Astrocyte (in vitro differentiated cells and primary cell): ENCODE results near the gene PNO1. TPM values are rescaled to one million over a fixed set of nuclear protein-coding genes. Genes with fewer than 3 reads are reported as not detected.

Source experiments
- DNase-seq: peaks from one replicate; pipeline ENCODE4 v3.0.0-alpha.2; 2010; ENCODE audit warnings: low read depth
- FAIRE-seq: peaks from 2 replicates; lab custom pipeline; 2011; peaks lifted over from hg19 to GRCh38; lab: Jason Lieb, UNC
- H2AFZ ChIP-seq: 2 replicates; pipeline ENCODE4 v1.6.0; 2012; ENCODE audit warnings: low read depth, low read length, inconsistent platforms
- H3K27ac ChIP-seq: 2 replicates; pipeline ENCODE4 v1.5.1; 2011; ENCODE audit warnings: low read depth, low read length, inconsistent platforms
- H3K27me3 ChIP-seq: 2 replicates; pipeline ENCODE4 v1.6.0; 2011; ENCODE audit warnings: low read length, inconsistent platforms; ENCODE audit not compliant: insufficient read depth
- H3K36me3 ChIP-seq: 2 replicates; pipeline ENCODE4 v1.5.1; 2011; ENCODE audit warnings: low read length, inconsistent platforms; ENCODE audit not compliant: insufficient read depth
- H3K4me1 ChIP-seq: 2 replicates; pipeline ENCODE4 v1.5.1; 2011; ENCODE audit warnings: low read length, inconsistent platforms; ENCODE audit not compliant: insufficient read depth
- H3K4me2 ChIP-seq: 2 replicates; pipeline ENCODE4 v1.6.0; 2012; ENCODE audit warnings: low read length, inconsistent platforms
- H3K4me3 ChIP-seq: 2 replicates; pipeline ENCODE4 v1.5.1; 2011; ENCODE audit warnings: low read depth, mild to moderate bottlenecking, low read length, inconsistent platforms; ENCODE audit not compliant: insufficient read depth
- H3K79me2 ChIP-seq: 2 replicates; pipeline ENCODE4 v1.6.0; 2012; ENCODE audit warnings: mild to moderate bottlenecking, low read length, inconsistent platforms; ENCODE audit not compliant: insufficient read depth
- H3K9ac ChIP-seq: 2 replicates; pipeline ENCODE4 v1.6.0; 2012; ENCODE audit warnings: mild to moderate bottlenecking, low read length, inconsistent platforms
- H3K9me3 ChIP-seq: 2 replicates; pipeline ENCODE4 v1.5.1; 2012; ENCODE audit warnings: low read depth, mild to moderate bottlenecking, low read length, inconsistent platforms; ENCODE audit not compliant: insufficient read depth
- H4K20me1 ChIP-seq: 2 replicates; pipeline ENCODE4 v1.6.0; 2012; ENCODE audit warnings: low read length, inconsistent platforms; ENCODE audit not compliant: insufficient read depth
- H3K27ac Mint-ChIP-seq: one replicate; pipeline ENCODE4 v1.8.0; 2021; ENCODE audit warnings: mild to moderate bottlenecking, mixed read lengths; ENCODE audit not compliant: unreplicated experiment
- H3K27me3 Mint-ChIP-seq: one replicate; pipeline ENCODE4 v1.8.0; 2021; ENCODE audit warnings: low read depth, mixed read lengths; ENCODE audit not compliant: unreplicated experiment
- H3K36me3 Mint-ChIP-seq: one replicate; pipeline ENCODE4 v1.8.0; 2021; ENCODE audit warnings: low read depth, mixed read lengths; ENCODE audit not compliant: unreplicated experiment
- H3K4me1 Mint-ChIP-seq: one replicate; pipeline ENCODE4 v1.8.0; 2021; ENCODE audit warnings: low read depth, mixed read lengths; ENCODE audit not compliant: unreplicated experiment
- H3K4me3 Mint-ChIP-seq: one replicate; pipeline ENCODE4 v1.8.0; 2021; ENCODE audit warnings: mild to moderate bottlenecking, moderate library complexity, mixed read lengths; ENCODE audit not compliant: unreplicated experiment
- H3K9me3 Mint-ChIP-seq: one replicate; pipeline ENCODE4 v1.8.0; 2021; ENCODE audit warnings: mild to moderate bottlenecking, mixed read lengths; ENCODE audit not compliant: unreplicated experiment
- EZH2 ChIP-seq: IDR thresholded peaks from 2 replicates; pipeline ENCODE4 v1.6.1; 2012; ENCODE audit warnings: mild to moderate bottlenecking, low read length, inconsistent platforms; ENCODE audit not compliant: insufficient read depth
- total RNA-seq: library from RNA; stranded (reverse); gene quantifications from 2 replicates; pipeline ENCODE4 v1.2.1, GENCODE V29; 2021
- TF ChIP-seq, protein P1 (sequence below): IDR thresholded peaks from 2 replicates; pipeline ENCODE4 v1.5.1; 2011; ENCODE audit warnings: low read depth, mild to moderate bottlenecking, inconsistent platforms, low read length, moderate library complexity; ENCODE audit not compliant: insufficient read depth

The PNO1 gene
- total RNA-seq, 1 donor from 2014 or later: 26.8 TPM

DNA sequence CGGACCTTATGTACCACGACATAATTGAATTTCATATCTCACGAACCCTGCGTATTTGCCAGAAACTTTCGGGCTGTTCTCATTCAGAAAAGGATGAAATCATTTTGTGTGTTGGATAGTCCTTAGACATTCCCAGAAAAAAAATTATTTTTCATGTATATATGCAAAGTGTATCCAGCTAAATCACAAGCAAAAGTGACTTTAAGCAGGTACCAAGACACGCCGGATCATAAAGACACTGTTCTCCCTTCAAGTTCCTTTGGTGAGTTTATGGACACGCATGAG lies 35.1 kb upstream of the PNO1 start:
- Histone ChIP-seq H2AFZ (no peak overlapping the region), H3K4me1 (no peaks in the 10 kb centered on the region), H3K4me3 (no peak overlapping the region), H3K27ac (no peak overlapping the region), H3K27me3 (no peaks in the 10 kb centered on the region), H4K20me1 (no peaks in the 10 kb centered on the region), H3K79me2 (no peaks in the 10 kb centered on the region), H3K36me3 (no peaks in the 10 kb centered on the region), H3K9ac (peak overlapping the region; percentile 2), H3K9me3 (no peaks in the 10 kb centered on the region), H3K4me2 (peak overlapping the region; percentile 53)
- Mint-ChIP-seq H3K4me1 (no peaks in the 10 kb centered on the region), H3K27me3 (no peaks in the 10 kb centered on the region), H3K4me3 (no peak overlapping the region), H3K36me3 (peaks cover 2% of the 10 kb centered on the region), H3K27ac (no peak overlapping the region), H3K9me3 (no peaks in the 10 kb centered on the region)
- TF ChIP-seq EZH2: no peak
- TF ChIP-seq, protein P1, sequence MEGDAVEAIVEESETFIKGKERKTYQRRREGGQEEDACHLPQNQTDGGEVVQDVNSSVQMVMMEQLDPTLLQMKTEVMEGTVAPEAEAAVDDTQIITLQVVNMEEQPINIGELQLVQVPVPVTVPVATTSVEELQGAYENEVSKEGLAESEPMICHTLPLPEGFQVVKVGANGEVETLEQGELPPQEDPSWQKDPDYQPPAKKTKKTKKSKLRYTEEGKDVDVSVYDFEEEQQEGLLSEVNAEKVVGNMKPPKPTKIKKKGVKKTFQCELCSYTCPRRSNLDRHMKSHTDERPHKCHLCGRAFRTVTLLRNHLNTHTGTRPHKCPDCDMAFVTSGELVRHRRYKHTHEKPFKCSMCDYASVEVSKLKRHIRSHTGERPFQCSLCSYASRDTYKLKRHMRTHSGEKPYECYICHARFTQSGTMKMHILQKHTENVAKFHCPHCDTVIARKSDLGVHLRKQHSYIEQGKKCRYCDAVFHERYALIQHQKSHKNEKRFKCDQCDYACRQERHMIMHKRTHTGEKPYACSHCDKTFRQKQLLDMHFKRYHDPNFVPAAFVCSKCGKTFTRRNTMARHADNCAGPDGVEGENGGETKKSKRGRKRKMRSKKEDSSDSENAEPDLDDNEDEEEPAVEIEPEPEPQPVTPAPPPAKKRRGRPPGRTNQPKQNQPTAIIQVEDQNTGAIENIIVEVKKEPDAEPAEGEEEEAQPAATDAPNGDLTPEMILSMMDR: no peak
- no peak for DNase-seq
- FAIRE-seq: no peak

DNA sequence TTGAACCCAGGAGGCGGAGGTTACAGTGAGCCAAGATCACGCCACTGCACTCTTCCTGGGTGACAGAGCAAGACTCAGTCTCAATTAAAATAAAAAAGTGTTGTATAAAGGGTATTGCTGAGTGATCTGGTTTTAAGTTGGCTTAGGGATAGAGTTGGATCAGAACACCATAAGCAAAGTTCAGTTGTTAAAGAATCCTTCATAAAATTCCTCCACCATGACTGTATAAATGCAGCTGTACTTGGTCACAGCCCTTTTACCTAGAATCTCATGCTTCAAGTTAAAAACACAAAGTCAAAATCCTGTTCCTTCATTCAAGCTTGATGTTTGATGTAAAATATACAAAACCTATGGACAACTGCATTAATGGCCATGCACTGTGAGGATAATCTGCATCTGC lies 33.4 kb upstream of the PNO1 start:
- DNase-seq (peak; percentile 7), FAIRE-seq (no peak)
- no peak overlapping the region for H3K27ac ChIP-seq
- H3K4me3 ChIP-seq: no peak overlapping the region
- TF ChIP-seq EZH2: no peak
- TF ChIP-seq, protein P1: no peak
- H3K4me1 ChIP-seq: no peaks in the 10 kb centered on the region
- no peak overlapping the region for H2AFZ ChIP-seq
- H3K27me3 ChIP-seq: no peaks in the 10 kb centered on the region
- no peak overlapping the region for H3K27ac Mint-ChIP-seq
- no peak overlapping the region for H3K4me2 ChIP-seq
- H3K9me3 Mint-ChIP-seq: no peaks in the 10 kb centered on the region
- no peaks in the 10 kb centered on the region for H3K79me2 ChIP-seq
- H3K36me3 ChIP-seq: no peaks in the 10 kb centered on the region
- no peak overlapping the region for H3K4me3 Mint-ChIP-seq
- H3K36me3 Mint-ChIP-seq: peaks cover 4% of the 10 kb centered on the region
- no peaks in the 10 kb centered on the region for H3K4me1 Mint-ChIP-seq
- no peaks in the 10 kb centered on the region for H3K27me3 Mint-ChIP-seq
- H3K9ac ChIP-seq: no peak overlapping the region
- H4K20me1 ChIP-seq: no peaks in the 10 kb centered on the region
- H3K9me3 ChIP-seq: no peaks in the 10 kb centered on the region

DNA sequence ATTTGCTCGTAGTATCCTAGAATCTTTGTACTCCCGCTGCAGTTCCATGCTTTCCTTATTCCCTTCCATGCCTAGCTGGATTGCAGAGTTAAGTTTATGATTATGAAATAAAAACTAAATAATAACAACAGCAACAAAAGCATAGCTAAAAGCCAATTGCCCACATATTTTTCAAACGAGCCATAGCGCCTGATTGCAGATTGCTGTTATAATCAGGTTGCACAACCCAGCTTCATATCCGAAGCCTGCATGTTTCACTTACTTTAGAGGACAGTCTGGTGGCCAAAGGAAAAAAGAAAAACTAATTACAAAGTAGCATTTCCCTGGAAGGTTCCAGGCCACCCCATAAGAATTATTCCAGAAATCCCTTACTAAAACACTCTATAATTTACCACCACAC lies 31.9 kb upstream of the PNO1 start:
- peaks cover 4% of the 10 kb centered on the region for H3K36me3 Mint-ChIP-seq
- no peak overlapping the region for H3K27ac Mint-ChIP-seq
- Histone ChIP-seq H3K9me3 (no peaks in the 10 kb centered on the region), H3K4me1 (no peaks in the 10 kb centered on the region), H3K27ac (no peak overlapping the region), H4K20me1 (no peaks in the 10 kb centered on the region), H3K79me2 (no peaks in the 10 kb centered on the region), H3K4me2 (no peak overlapping the region), H3K36me3 (no peaks in the 10 kb centered on the region), H3K27me3 (no peaks in the 10 kb centered on the region), H2AFZ (no peak overlapping the region), H3K4me3 (no peak overlapping the region), H3K9ac (no peak overlapping the region)
- DNase-seq (no peak), FAIRE-seq (no peak)
- H3K4me1 Mint-ChIP-seq: no peaks in the 10 kb centered on the region
- H3K9me3 Mint-ChIP-seq: no peaks in the 10 kb centered on the region
- H3K4me3 Mint-ChIP-seq: no peak overlapping the region
- H3K27me3 Mint-ChIP-seq: no peaks in the 10 kb centered on the region
- TF ChIP-seq EZH2: no peak
- TF ChIP-seq, protein P1: no peak
